Measurements from ENCODE around the gene GIMAP8.
"Not testable (repeated sequence)": the region's sequence is repeated elsewhere in the genome, so short reads cannot be mapped to it uniquely, and the experiment has no call there.

The GIMAP8 gene

DNA sequence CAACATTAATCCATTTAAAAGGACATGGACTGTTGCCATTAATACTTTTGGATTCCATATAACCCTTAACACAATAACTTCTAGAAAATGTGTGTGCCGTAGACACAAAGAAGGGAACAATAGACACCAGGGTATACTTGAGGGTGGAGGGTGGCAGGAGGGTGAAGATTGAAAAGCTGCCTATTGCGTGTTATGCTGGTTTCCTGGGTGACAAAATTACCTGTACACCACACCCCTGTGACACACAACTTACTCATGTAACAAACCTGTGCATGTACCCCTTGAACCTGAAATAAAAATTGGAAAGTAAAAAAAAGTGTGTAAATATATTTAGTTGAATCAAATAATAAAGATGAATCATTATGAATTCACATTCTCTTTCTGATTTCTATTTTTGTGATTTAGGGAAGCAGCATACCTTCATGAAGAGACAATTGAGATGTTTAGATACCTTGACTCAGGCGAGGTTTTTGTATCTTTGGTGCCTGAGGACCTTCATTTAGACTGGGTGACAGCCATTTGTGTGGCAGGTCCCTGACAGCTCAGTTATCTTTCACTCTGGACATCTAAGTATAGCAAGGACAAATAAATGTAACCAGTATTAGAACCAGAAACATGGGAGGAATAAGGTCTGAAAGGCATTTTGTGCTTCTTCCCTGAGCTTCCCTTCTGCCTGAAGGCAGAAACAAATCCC is 28.7 kb downstream of the GIMAP8 start:
- POLR2A ChIA-PET = no interaction called here
- DNase-seq (ENCODE audit: extremely low spot score) = no peak
- CTCF ChIA-PET = interaction anchor here (1.4 kb wide), 1 partner anchor 54 kb away, joined by 3 read pairs; no protein-coding TSS in a partner anchor
- TF ChIP-seq, protein P1, sequence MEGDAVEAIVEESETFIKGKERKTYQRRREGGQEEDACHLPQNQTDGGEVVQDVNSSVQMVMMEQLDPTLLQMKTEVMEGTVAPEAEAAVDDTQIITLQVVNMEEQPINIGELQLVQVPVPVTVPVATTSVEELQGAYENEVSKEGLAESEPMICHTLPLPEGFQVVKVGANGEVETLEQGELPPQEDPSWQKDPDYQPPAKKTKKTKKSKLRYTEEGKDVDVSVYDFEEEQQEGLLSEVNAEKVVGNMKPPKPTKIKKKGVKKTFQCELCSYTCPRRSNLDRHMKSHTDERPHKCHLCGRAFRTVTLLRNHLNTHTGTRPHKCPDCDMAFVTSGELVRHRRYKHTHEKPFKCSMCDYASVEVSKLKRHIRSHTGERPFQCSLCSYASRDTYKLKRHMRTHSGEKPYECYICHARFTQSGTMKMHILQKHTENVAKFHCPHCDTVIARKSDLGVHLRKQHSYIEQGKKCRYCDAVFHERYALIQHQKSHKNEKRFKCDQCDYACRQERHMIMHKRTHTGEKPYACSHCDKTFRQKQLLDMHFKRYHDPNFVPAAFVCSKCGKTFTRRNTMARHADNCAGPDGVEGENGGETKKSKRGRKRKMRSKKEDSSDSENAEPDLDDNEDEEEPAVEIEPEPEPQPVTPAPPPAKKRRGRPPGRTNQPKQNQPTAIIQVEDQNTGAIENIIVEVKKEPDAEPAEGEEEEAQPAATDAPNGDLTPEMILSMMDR (IDR thresholded peaks at IDR 0.05; ENCODE audit: control extremely low read depth, extremely low read depth, low read depth, missing control alignments) = no peak

DNA sequence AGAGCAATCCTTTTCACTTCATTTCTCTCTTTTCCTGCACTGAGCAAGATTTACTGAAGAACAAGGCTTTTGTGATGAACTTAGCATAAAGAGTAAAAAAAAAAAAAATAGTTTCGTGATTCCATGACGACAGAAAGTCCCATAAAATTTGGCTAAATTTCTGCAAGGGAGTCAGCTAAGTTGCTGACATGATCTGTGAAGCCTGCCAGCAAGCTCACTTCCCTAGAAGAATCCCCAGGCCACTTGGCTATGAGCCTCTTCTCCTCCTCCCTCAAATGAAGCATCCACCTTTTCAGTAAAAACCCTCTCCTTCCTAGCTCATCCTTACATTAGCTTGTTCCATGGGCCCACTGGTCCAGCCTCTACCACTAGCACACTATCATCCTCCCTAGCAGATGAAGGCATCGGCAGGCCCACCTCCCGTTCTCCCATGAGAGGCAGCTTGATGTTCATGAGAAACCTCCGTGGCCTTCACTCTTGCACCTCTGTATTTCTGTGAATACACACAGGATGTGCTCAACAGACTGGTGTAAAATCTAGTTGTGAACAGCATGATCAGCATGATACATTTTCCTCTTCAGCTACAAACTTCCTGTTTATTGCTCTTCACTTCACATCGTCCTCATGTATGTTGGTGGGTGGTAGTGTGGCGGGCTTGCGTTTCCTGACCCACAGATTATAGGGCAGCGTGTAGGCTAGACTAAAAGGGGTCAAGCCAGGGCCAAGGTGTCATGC is 30.9 kb downstream of the GIMAP8 start:
- CTCF ChIA-PET = interaction anchor here (1.1 kb wide), 1 partner anchor 18 kb away, joined by 3 read pairs; no protein-coding TSS in a partner anchor
- TF ChIP-seq, protein P1 (IDR thresholded peaks at IDR 0.05; ENCODE audit: control extremely low read depth, extremely low read depth, low read depth, missing control alignments) = no peak
- DNase-seq (ENCODE audit: extremely low spot score) = no peak
- POLR2A ChIA-PET = no interaction called here

DNA sequence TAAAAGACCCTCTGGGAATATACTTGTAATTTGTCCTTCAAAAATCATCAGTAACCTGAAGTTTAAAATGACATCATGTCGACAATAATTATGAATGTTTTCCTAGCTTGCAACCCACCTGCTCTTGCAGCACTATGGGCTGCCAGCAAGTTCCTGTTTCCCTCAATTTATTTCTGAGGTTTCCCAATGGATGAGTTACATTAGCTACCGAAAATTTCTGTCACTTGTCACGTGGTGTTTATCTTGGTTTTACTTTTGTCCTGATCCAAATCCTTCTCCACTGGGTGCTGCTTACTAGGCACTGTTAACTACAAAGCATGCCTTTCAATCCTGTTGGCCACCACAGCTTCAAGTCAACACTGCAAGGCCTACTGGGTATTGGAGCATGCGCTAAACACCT is 31.5 kb downstream of the GIMAP8 start:
- POLR2A ChIA-PET = no interaction called here
- TF ChIP-seq, protein P1 (IDR thresholded peaks at IDR 0.05; ENCODE audit: control extremely low read depth, extremely low read depth, low read depth, missing control alignments) = no peak
- no peak for DNase-seq (ENCODE audit: extremely low spot score)
- CTCF ChIA-PET = interaction anchor here (1.1 kb wide), 1 partner anchor 18 kb away, joined by 3 read pairs; no protein-coding TSS in a partner anchor

- POLR2A ChIA-PET; CTCF ChIA-PET; DNase-seq (ENCODE audit: extremely low spot score): not testable (repeated sequence)
Observed at GRCh38 chr7:150483514-150483913, 33.1 kb downstream of the GIMAP8 start.

- DNase-seq (ENCODE audit: extremely low spot score); POLR2A ChIA-PET: not testable (repeated sequence)
- CTCF ChIA-PET = interaction anchor here (1.3 kb wide), 1 partner anchor 35 kb away, joined by 3 read pairs; no protein-coding TSS in a partner anchor
Observed at GRCh38 chr7:150484071-150484470, 33.6 kb downstream of the GIMAP8 start.

GRCh38 chr7:150487625-150488024 is 37.2 kb downstream of the GIMAP8 start:
- TF ChIP-seq, protein P1 (IDR thresholded peaks at IDR 0.05; ENCODE audit: control extremely low read depth, extremely low read depth, low read depth, missing control alignments) = no peak

DNA sequence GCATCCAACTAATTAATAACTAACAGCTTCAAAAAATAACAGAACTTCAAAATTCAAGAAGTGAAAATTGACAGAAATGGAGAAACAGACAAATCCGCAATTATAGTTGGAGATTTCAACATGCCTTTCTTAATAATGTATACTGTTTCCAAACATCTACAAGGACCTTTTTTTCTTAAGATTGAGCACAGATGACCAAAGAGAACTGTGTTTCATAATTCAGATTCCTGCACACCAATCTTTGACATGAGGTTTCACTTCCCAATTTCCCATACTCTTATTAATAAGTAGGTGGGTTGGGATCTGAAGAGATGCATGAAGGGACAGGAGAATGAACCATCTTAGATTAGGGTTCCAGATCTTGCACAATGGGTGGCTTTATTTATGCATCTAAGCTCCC is 39.4 kb downstream of the GIMAP8 start:
- ChIA-PET CTCF (no interaction called here), POLR2A (no interaction called here)

More at GRCh38 chr7:150487625-150488024, 37.2 kb downstream of the GIMAP8 start:
- ChIA-PET POLR2A (no interaction called here), CTCF (no interaction called here)
- no peak for DNase-seq (ENCODE audit: extremely low spot score)

DNA sequence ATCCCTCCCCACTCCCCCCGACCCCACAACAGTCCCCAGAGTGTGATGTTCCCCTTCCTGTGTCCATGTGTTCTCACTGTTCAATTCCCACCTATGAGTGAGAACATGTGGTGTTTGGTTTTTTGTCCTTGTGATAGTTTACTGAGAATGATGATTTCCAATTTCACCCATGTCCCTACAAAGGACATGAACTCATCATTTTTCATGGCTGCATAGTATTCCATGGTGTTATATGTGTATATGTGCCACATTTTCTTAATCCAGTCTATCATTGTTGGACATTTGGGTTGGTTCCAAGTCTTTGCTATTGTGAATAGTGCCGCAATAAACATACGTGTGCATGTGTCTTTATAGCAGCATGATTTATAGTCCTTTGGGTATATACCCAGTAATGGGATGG is 43.0 kb downstream of the GIMAP8 start:
- POLR2A ChIA-PET; DNase-seq (ENCODE audit: extremely low spot score); CTCF ChIA-PET: not testable (repeated sequence)

More for the DNA sequence above, 39.4 kb downstream of the GIMAP8 start:
- TF ChIP-seq, protein P1 (IDR thresholded peaks at IDR 0.05; ENCODE audit: control extremely low read depth, extremely low read depth, low read depth, missing control alignments) = no peak
- DNase-seq (ENCODE audit: extremely low spot score) = no peak

Data from GM10248 (cell line).